Astrocyte (in vitro differentiated cells and primary cell): ENCODE measurements around the gene DHX36.

Experiments
- EZH2 ChIP-seq: IDR thresholded peaks from 2 replicates; pipeline ENCODE4 v1.6.1; 2012; ENCODE audit warnings: mild to moderate bottlenecking, low read length, inconsistent platforms; ENCODE audit not compliant: insufficient read depth
- TF ChIP-seq, protein P1 (sequence below): IDR thresholded peaks from 2 replicates; pipeline ENCODE4 v1.5.1; 2011; ENCODE audit warnings: low read depth, mild to moderate bottlenecking, inconsistent platforms, low read length, moderate library complexity; ENCODE audit not compliant: insufficient read depth

DNA sequence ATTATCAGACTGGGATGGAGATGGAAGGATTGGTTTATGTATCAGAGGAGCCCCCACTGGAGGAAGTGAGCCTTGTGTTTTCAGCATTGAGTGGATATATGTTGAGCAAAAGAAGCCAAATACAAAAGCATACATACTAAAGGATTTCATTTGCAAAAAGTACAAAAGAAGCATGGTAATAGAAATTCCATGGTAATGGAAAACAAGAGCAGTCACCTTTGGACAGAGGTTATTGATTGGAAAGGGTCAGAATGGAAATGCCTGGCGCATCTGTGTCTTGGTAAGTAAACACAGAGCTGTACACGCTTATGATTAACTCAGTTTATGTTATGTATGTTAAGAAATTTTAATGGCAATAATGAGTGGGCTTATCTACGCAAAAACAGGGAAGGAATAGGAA lies 72.7 kb downstream of the DHX36 start:
- TF ChIP-seq, protein P1, sequence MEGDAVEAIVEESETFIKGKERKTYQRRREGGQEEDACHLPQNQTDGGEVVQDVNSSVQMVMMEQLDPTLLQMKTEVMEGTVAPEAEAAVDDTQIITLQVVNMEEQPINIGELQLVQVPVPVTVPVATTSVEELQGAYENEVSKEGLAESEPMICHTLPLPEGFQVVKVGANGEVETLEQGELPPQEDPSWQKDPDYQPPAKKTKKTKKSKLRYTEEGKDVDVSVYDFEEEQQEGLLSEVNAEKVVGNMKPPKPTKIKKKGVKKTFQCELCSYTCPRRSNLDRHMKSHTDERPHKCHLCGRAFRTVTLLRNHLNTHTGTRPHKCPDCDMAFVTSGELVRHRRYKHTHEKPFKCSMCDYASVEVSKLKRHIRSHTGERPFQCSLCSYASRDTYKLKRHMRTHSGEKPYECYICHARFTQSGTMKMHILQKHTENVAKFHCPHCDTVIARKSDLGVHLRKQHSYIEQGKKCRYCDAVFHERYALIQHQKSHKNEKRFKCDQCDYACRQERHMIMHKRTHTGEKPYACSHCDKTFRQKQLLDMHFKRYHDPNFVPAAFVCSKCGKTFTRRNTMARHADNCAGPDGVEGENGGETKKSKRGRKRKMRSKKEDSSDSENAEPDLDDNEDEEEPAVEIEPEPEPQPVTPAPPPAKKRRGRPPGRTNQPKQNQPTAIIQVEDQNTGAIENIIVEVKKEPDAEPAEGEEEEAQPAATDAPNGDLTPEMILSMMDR, result no peak
- TF ChIP-seq EZH2, result no peak
